HG02610 (cell line): Measurements from ENCODE around the gene KLHDC3.
"Not testable (repeated sequence)": the region's sequence is repeated elsewhere in the genome, so short reads cannot be mapped to it uniquely, and the experiment has no call there.

Experiments used
- ATAC-seq: cut with Tn5 transposase; IDR thresholded peaks from one replicate; pipeline ENCODE4 v1.9.1; 2021; ENCODE audit warnings: mild to moderate bottlenecking, moderate library complexity; ENCODE audit not compliant: unreplicated experiment

KLHDC3 gene

GRCh38 chr6:42987533-42988451 lies 26.3 kb upstream of the KLHDC3 start:
- ATAC-seq: no peak

- no peak for ATAC-seq
Observed at GRCh38 chr6:42988486-42989020, 25.5 kb upstream of the KLHDC3 start.

DNA sequence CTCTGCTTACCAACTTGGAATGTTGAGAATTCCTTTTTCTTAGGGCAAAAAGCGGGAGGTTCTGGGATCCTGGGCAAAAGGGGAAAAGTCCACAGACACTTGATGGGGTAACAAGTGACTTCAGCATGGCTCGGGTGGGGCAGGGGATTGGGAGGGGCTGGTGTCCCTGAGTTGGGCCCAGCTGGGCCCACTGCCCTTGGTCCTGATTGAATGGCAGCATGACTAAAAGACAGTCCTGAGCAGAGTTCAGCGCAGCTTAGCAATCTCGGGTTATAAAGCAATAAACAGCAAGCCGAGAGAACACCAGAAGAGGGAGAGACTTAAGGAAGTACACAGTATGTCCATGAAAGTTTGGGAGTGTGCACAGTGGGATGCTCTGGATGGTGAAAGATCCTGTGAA lies 24.1 kb upstream of the KLHDC3 start:
- no peak for ATAC-seq

GRCh38 chr6:42993445-42993844 lies 20.6 kb upstream of the KLHDC3 start:
- no peak for ATAC-seq

DNA sequence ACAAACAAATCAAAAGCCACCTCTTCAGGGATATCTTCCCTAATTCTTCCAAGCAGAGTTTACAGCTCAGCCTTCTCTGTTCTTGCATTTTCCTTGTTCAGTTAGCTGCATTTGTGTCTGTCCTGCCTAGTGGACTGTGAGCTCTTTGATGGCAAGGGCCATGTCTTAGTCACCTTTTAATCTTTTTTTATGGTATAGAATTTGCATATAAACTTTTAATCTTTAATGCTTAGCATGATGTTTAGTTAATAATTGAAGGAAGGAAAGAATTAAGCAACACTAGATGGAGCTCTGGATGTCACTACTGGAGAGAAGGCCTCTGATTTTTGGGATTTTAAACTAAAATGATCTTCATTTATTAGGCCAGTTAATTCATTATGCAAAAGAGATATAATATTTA lies 17.5 kb upstream of the KLHDC3 start:
- ATAC-seq: no peak

DNA sequence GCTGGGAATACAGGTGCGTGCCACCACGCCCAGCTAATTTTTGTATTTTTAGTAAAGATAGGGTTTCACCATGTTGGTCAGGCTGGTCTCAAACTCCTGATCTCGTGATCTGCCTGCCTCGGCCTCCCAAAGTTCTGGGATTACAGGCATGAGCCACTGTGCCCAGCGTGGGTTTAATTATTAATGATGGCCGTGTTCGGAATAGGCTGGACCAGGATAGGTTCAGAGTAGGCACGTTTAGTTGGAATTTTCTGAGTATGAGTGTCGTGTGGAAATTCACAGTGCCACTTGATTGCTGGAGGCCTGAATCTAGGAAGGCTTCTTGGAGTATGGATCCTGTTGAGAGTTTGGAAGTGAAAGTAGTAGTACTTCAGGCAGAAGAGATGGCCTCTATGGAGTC lies 15.8 kb upstream of the KLHDC3 start:
- not testable (repeated sequence) for ATAC-seq

GRCh38 chr6:43001843-43002242 lies 12.2 kb upstream of the KLHDC3 start:
- ATAC-seq: no peak

DNA sequence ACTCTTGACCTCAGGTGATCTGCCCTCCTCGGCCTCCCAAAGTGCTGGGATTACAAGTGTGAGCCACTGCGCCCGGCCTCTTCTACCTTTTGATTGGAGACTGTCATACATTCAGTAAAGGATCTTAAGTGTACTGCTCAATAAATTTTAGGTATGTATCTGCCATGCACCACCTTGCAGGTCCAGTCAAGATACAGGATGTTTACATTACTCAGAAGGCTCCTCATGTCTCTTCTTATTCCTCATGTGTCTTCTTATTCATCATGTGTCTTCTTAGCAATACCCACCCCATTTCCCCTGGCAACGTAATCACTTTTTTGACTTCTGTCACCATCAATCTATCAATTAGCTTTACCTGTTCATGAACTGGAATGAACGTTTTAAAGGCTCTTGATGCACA lies 8.2 kb upstream of the KLHDC3 start:
- ATAC-seq: no peak

DNA sequence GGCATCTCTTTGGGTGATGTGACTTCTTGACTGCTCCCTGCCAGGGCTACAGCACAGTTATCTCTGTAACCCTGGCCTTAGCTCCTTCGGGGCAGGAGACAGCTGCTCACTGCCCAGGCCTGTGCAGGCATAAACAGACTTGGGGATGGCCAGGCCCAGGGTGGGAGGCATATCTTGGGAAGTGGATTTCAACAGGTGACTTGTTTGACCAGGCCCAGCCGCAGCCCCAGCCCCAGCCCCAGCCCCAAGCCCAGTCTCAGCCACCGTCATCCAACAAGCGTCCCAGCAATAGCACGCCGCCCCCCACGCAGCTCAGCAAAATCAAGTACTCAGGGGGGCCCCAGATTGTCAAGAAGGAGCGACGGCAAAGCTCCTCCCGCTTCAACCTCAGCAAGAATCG lies 7.8 kb upstream of the KLHDC3 start:
- no peak for ATAC-seq

GRCh38 chr6:43007126-43007525 lies 6.9 kb upstream of the KLHDC3 start:
- no peak for ATAC-seq

DNA sequence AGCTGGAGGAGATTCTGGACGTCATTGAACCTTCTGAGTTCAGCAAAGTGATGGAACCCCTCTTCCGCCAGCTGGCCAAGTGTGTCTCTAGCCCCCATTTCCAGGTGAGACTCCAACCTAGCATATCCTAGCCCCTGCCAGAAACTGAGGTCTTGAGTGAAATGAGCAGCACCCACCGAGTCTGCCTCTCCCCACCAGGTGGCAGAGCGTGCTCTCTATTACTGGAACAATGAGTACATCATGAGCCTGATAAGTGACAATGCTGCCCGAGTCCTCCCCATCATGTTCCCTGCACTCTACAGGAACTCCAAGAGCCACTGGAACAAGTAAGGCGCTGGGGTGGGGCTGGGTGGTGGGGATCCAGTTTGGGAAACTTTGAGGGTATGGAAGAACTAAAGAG lies 4.9 kb upstream of the KLHDC3 start:
- no peak for ATAC-seq

GRCh38 chr6:43011207-43011606 lies 2.8 kb upstream of the KLHDC3 start:
- ATAC-seq: no peak

DNA sequence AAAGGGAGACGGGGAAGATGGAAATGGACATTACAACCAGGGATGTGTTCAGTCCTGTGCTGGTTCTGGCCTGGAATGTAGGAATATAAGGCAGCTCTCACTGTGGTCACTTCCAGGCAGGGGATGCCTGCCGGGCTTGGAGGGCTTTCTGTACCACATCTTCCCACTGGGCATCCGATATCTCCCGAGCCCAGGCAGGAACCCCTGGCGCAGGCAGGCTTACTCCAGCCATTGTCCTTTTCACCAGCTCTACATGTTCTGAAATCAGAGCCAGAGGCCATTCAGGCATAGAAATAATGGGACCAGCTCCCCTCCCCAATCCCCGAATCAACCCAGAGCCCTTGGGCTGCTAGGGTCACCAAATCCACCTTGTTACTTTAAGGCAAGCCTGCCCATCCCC lies 1.7 kb upstream of the KLHDC3 start:
- ATAC-seq: no peak

DNA sequence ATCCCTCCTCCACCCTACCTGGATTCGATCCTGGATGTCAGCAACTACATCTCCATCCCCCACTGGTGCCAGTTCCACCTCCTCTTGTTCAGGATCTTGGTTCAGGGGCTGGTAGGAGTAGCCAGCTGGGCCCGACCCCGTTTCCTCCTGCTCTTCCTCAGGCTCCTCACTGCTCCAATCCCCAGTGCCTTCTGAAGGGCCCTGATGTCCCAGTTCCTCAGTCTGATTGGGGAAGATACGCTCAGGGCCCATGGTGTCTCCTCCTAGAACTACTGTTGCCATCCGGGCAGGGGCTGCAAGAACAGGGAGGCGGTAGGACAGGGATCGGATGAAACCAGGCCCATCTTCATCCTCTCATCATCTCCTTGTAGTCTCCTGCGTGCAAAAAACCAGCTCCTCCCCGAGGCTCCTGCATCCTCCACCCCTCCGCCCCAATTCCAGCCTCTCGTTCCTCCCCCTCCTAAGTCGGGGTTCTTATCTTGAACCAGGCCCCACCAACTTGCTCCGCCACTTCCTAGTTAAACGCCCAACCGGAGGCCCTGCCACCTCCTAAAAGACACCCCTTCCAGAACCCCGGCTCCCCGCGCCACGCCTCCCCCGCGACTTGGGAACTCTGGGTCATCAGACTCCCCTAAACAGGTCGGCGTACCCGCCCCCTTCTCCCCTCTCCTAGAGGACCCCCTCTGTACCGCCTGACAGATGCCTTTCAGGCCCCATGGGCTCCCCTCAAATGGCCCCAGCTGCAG lies 779 bp upstream of the KLHDC3 start:
- no peak for ATAC-seq

DNA sequence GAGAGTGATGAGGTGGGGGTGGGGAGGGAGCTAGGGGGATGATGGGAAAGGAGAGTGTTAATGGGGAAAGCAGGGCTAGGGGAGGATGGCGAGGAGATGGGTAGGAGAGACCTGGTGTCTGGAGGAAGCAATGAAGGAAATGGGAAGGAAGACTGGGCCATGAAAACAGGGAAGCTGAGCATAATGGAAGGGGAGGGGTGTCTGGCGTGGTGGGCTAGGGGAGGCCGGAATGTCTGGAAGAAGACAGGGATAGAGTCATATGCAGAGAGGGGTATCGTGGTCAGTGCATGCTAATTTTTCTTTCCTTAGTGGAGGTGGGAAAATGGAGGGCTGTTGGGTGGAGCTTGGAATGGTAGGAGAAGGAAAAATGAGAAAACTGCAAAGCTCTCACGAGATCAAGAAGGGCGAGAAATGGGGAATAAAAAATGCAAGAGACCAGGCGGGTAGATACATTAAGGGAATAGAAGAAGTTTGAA lies 423 bp downstream of the KLHDC3 start:
- ATAC-seq: no peak

DNA sequence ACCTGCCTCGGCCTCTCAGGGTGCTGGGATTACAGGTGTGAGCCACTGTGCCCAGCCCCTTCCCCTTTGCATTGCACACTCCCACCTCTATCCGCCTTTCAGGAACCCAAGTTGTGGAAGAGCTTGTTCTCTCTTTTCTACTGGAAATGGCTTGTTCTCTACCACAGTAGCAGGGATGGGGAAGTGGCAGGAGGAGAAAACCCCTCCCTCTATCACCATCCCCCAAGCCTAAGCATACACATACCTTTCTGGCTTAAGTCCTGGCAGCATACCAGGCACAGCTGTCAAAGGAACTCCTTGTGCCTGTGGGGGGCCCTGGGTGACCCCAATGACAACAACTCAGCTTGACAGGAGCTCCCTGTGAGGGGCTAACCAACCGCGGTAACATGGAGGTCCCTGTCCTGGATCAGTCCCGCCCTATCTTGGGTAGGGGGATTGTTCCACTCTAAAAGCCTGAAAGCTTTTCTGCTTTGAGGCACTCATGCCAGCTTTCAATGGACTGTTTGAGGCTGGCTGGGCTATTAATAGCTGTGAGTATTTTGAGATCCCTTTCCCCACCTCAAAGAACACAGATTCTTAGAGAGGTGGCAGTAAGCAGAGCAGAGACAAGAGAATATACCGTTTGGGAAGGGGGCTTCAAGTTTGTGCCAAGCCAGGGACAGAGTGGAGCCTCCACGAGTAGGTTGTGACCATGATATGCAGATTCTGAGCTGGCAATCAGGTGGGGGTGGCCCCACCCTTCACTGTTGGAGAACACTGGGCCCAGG lies 2.3 kb downstream of the KLHDC3 start:
- no peak for ATAC-seq

DNA sequence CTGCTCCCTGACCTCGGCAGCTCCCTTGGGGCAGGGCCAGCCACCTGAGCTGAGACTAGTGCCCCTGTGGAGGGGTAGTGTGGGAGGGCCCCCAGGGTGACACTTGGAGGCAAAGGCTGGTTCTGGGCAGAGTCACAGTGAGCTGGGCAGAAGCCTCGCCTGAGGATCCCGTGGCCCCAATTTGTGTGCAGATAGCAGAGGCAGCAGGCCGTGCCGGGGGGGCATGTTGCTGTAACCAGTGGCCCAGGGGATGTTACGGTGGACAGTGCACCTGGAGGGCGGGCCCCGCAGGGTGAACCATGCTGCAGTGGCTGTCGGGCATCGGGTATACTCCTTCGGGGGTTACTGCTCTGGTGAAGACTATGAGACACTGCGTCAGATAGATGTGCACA lies 2.9 kb downstream of the KLHDC3 start:
- no peak for ATAC-seq

DNA sequence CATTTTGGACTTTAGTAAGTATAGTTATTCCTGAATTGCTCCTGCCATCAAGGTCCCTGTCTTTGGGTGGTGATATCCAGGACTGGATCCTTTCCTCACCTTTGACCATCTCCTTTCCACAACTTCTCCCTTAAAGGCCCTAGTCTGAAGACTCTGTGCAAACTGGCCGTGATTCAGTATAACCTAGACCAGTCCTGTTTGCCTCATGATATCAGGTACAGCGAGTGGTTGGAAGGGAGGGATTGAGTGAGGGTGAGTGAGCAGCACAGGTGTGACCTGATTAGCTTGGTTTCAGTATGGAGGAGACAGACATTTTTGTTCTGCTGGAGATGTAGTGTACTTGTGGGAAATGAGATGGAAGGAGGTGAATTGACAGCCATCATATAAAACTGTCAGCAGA lies 5.1 kb downstream of the KLHDC3 start:
- no peak for ATAC-seq

DNA sequence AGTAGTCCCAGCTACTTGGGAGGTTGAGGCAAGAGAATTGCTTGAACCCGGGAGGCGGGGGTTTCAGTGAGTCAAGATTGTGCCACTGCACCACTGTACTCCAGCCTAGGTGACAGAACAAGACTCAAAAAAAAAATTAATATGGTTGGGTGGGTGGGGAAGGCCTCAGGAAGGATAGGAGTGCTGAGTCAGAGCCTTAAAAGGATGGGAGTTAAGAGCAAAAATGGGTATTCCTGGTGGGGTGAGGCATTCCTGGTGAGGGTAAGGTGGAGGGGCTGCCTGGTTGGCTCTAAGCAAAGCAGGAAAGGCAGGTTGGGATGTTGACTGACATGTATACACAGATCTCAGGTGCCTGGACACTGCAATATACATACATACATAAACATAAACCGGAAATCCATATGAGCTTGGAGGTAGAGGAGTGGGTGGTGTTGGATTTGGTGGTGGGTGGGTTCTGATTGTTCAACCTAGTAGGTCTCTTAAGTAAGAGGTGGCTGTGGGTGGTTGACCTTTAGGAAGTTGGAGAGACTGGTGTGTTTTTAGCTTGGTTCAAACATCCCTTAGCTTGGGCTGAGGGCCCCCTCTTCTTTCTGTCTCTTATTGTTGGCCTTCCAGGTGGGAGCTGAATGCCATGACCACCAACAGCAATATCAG lies 6.1 kb downstream of the KLHDC3 start:
- no peak for ATAC-seq

DNA sequence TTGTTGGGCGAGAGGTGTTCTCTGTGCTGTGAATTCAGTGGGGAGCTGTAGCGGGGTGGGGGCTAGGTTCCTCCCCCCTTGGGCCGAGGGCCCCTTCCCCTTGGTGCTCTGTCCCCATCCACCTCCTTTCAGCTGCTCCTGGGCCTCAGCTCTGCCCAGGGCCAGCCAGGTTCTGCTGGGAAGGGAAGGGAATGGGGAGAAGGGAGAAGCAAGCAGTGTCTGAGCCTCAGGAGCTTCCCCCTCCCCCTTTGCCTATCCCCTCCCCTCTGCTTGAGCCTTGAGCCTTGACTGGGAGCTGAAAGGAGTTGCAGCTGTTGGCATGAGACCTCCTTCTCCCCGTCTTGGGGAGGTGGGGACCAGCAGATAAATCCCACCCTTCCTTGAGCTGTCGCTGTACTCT lies 6.8 kb downstream of the KLHDC3 start:
- ATAC-seq: no peak
